Motor neuron (in vitro differentiated cells): ENCODE measurements around the gene HCN3. TPM values are rescaled to one million over a fixed set of nuclear protein-coding genes. Genes with fewer than 3 reads are reported as not detected.
"Not testable (repeated sequence)": the region's sequence is repeated elsewhere in the genome, so short reads cannot be mapped to it uniquely, and the experiment has no call there.

ENCODE experiments used
- ATAC-seq, 8 experiments: fragments of 200-7000 bp; cut with Tn5 transposase; replicated peaks in 6 of 8; 2 replicates each; pipeline ENCODE4 v1.8.0; 2021; ENCODE audit warnings: mild to moderate bottlenecking in 8 of 8, moderate library complexity in 8 of 8
- H3K27ac ChIP-seq, 2 donors: fragments of 250-450 bp; sonication (Bioruptor Pico); 2 replicates each; pipeline ENCODE4 v1.9.0; 2021; ENCODE audit warnings: antibody characterized with exemption in 2 of 2, mild to moderate bottlenecking in 2 of 2, moderate library complexity in 1 of 2
- H3K4me1 ChIP-seq, 2 donors: fragments of 250-450 bp; sonication (Bioruptor Pico); replicated peaks in 1 of 2; 2 replicates each; pipeline ENCODE4 v1.6.1; 2021; ENCODE audit warnings: antibody characterized with exemption in 2 of 2, mild to moderate bottlenecking in 2 of 2, moderate library complexity in 1 of 2
- H3K4me3 ChIP-seq, 5 donors: fragments of 250-450 bp; sonication (Bioruptor Pico); 2 replicates each; pipeline ENCODE4 v1.9.0; 2021; ENCODE audit warnings: antibody characterized with exemption in 5 of 5, mild to moderate bottlenecking in 5 of 5, moderate library complexity in 4 of 5
- WGBS, 10 experiments: fragments of 450-650 bp; shearing (Covaris generic); methylation state at CpG; one replicate each; pipeline ENCODE4 v1.0.0; 2022; 5-methylcytosine and 5-hydroxymethylcytosine counted together
- in situ Hi-C, 9 experiments: fragments of 400-800 bp; cut with MboI; loops; one replicate each; pipeline ENCODE4 v1.15.0; 2021; ENCODE audit warnings: low sequenced_read_pairs in 9 of 9, low pct_unique_long_range_greater_than_20kb in 2 of 9; ENCODE audit not compliant: unreplicated experiment in 9 of 9
- total RNA-seq, 8 experiments: library from RNA; unstranded; fragments of 300-600 nt; gene quantifications; 2 replicates each; pipeline versions ENCODE4 v1.2.3 to v1.2.4, GENCODE V29; 2022

The HCN3 gene
- total RNA-seq, 8 experiments from 2014 or later = 0.76 to 33.4 (median 12.1) TPM

- Histone ChIP-seq H3K27ac (peak overlapping the region; percentile 71 to 78), H3K4me1 (peaks cover 16 to 19% of the 10 kb centered on the region in 2 donors), H3K4me3 (peak overlapping the region; percentile 57 to 80 (median 72))
- in situ Hi-C loops = no loop called here
- ATAC-seq = peak; percentile 1 to 65 (median 53)
- WGBS, 10 experiments = 0 to 8% (median 1%) methylated on average over 2 to 20 of the region's 29 CpGs; no CpG with 5 or more reads in 5 of the 10 experiments
Measured at GRCh38 chr1:155277902-155278688, 832 bp downstream of the HCN3 start.

GRCh38 chr1:155278689-155279160, 1.5 kb downstream of the HCN3 start:
- peak overlapping the region; percentile 71 to 78 for H3K27ac ChIP-seq
- WGBS, 10 experiments = 0 to 100% (median 36%) methylated on average over 1 to 10 of the region's 10 CpGs; no CpG with 5 or more reads in 2 of the 10 experiments
- peak overlapping the region; percentile 57 to 80 (median 72) for H3K4me3 ChIP-seq
- peaks cover 15 to 18% of the 10 kb centered on the region in 2 donors for H3K4me1 ChIP-seq
- in situ Hi-C loops = no loop called here
- peak in 5 of 8 experiments; percentile 0 to 6 (median 2) for ATAC-seq

DNA sequence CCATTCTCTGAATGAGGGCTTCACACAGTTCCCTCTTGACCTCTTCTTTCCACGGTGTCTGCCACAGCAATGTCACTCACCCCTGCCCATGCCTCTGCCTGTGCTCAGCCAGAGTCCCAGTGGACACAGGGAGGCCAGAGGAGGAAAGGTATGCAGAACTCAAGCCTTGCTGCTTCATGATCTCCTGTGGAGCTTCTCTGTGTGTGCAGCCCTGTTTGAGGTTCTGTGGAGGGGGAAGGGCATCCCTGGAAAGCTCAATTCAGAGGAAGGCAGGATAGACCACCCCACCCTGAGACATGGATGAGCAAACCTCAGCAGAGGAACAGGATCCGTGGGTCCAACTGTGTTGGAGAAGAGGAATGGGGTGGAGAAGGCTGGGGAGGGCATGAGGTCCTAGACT, 2.0 kb downstream of the HCN3 start:
- H3K27ac ChIP-seq = peak overlapping the region; percentile 71 to 78
- peak overlapping the region; percentile 57 to 80 (median 72) for H3K4me3 ChIP-seq
- 0 to 100% (median 46%) methylated on average over 1 to 2 of the region's 2 CpGs; no CpG with 5 or more reads in 5 of the 10 experiments for WGBS, 10 experiments
- in situ Hi-C loops = no loop called here
- no peak for ATAC-seq
- peaks cover 12 to 15% of the 10 kb centered on the region in 2 donors for H3K4me1 ChIP-seq

DNA sequence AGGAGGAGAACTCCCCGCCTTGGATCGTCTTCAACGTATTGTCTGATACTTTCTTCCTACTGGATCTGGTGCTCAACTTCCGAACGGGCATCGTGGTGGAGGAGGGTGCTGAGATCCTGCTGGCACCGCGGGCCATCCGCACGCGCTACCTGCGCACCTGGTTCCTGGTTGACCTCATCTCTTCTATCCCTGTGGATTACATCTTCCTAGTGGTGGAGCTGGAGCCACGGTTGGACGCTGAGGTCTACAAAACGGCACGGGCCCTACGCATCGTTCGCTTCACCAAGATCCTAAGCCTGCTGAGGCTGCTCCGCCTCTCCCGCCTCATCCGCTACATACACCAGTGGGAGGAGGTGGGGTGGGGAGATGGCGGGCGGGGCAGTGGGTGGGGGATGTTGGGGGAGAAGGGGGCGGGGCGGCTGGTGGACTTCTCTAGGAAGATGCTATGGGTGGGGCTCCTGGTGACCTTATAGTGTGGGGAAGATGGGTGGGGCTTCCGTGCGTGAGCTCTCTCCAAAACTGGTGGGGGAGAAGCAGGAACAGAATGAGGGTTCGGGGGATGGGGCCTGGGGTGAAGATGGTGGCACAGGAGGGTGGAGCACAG, 5.3 kb downstream of the HCN3 start:
- H3K4me1 ChIP-seq = peaks cover 12 to 15% of the 10 kb centered on the region in 2 donors
- peak in 1 of 8 experiments; percentile 16 for ATAC-seq
- WGBS, 10 experiments = 60 to 100% (median 95%) methylated on average over 1 to 22 of the region's 29 CpGs; no CpG with 5 or more reads in 2 of the 10 experiments
- H3K27ac ChIP-seq = no peak overlapping the region
- H3K4me3 ChIP-seq = no peak overlapping the region
- in situ Hi-C loops = no loop called here

- Histone ChIP-seq H3K4me1 (peaks cover 4 to 6% of the 10 kb centered on the region in 2 donors), H3K4me3 (no peak overlapping the region), H3K27ac (no peak overlapping the region)
- 70 to 93% (median 90%) methylated on average over 2 to 7 of the region's 12 CpGs; no CpG with 5 or more reads in 3 of the 10 experiments for WGBS, 10 experiments
- no peak for ATAC-seq
- in situ Hi-C loops = no loop called here
Measured at GRCh38 chr1:155284476-155284875, 7.2 kb downstream of the HCN3 start.

- in situ Hi-C loops = no loop called here
- WGBS, 10 experiments = 33 to 96% (median 90%) methylated on average over 3 to 13 of the region's 14 CpGs; no CpG with 5 or more reads in 6 of the 10 experiments
- Histone ChIP-seq H3K27ac (no peak overlapping the region), H3K4me3 (no peak overlapping the region), H3K4me1 (peaks cover under 1% of the 10 kb centered on the region in 2 donors)
- peak in 1 of 8 experiments; percentile 4 for ATAC-seq
Measured at GRCh38 chr1:155285063-155285462, 7.8 kb downstream of the HCN3 start.

GRCh38 chr1:155285631-155286044, 8.4 kb downstream of the HCN3 start:
- peak in 1 of 8 experiments; percentile 11 for ATAC-seq
- no peak overlapping the region for H3K4me3 ChIP-seq
- H3K27ac ChIP-seq = no peak overlapping the region
- in situ Hi-C loops = no loop called here
- 60 to 100% (median 94%) methylated on average over 1 to 16 of the region's 18 CpGs; no CpG with 5 or more reads in 4 of the 10 experiments for WGBS, 10 experiments
- H3K4me1 ChIP-seq = no peaks in the 10 kb centered on the region

GRCh38 chr1:155286544-155286943, 9.3 kb downstream of the HCN3 start:
- ATAC-seq = no peak
- in situ Hi-C loops = no loop called here
- 72 to 100% (median 94%) methylated on average over 1 to 2 of the region's 2 CpGs; no CpG with 5 or more reads in 6 of the 10 experiments for WGBS, 10 experiments
- Histone ChIP-seq H3K27ac (no peak overlapping the region), H3K4me1 (no peaks in the 10 kb centered on the region), H3K4me3 (no peak overlapping the region)

DNA sequence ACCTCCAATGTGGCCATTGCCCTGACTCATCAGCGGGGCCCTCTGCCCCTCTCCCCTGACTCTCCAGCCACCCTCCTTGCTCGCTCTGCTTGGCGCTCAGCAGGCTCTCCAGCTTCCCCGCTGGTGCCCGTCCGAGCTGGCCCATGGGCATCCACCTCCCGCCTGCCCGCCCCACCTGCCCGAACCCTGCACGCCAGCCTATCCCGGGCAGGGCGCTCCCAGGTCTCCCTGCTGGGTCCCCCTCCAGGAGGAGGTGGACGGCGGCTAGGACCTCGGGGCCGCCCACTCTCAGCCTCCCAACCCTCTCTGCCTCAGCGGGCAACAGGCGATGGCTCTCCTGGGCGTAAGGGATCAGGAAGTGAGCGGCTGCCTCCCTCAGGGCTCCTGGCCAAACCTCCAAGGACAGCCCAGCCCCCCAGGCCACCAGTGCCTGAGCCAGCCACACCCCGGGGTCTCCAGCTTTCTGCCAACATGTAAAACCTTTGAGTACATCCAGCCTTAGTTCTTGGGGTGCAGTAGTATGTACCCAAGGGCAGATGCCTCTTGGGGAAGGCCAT, 10.8 kb downstream of the HCN3 start:
- 85 to 100% (median 87%) methylated on average over 1 to 7 of the region's 21 CpGs; no CpG with 5 or more reads in 7 of the 10 experiments for WGBS, 10 experiments
- no peaks in the 10 kb centered on the region for H3K4me1 ChIP-seq
- no peak overlapping the region for H3K4me3 ChIP-seq
- peak in 4 of 8 experiments; percentile 14 to 24 (median 22) for ATAC-seq
- in situ Hi-C loops = no loop called here
- no peak overlapping the region for H3K27ac ChIP-seq

DNA sequence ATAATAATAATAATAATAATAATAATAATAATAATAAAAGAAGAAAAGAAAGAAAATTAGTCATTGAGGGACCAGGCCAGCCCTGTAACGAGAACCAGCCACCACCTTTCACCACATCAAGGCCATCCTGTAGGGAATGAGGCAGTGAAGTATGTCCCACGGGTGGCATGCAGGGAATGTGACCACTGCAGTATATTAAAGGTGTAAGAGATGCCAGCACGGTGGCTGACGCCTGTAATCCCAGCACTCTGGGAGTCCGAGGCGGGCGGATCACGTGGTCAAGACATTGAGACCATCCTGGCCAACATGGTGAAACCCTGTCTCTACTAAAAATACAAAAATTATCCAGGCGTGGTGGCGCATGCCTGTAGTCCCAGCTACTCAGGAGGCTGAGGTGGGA, 13.7 kb downstream of the HCN3 start:
- not testable (repeated sequence) for ATAC-seq, H3K27ac ChIP-seq

GRCh38 chr1:155293086-155293749, 16.0 kb downstream of the HCN3 start:
- ATAC-seq = no peak
- WGBS, 10 experiments = 53 to 100% (median 80%) methylated on average over 1 to 10 of the region's 17 CpGs; no CpG with 5 or more reads in 4 of the 10 experiments
- peaks cover 18 to 21% of the 10 kb centered on the region in 2 donors for H3K4me1 ChIP-seq
- in situ Hi-C loops = no loop called here
- H3K27ac ChIP-seq = no peak overlapping the region
- H3K4me3 ChIP-seq = no peak overlapping the region

More for the DNA sequence above, 13.7 kb downstream of the HCN3 start:
- H3K4me1 ChIP-seq, H3K4me3 ChIP-seq, in situ Hi-C loops: not testable (repeated sequence)
- WGBS, 10 experiments = 53 to 100% (median 82%) methylated on average over 3 to 8 of the region's 10 CpGs; no CpG with 5 or more reads in 2 of the 10 experiments

GRCh38 chr1:155294520-155295182, 17.4 kb downstream of the HCN3 start:
- 42 to 88% (median 58%) methylated on average over 10 to 32 of the region's 46 CpGs; no CpG with 5 or more reads in 4 of the 10 experiments for WGBS, 10 experiments
- peaks cover 18 to 23% of the 10 kb centered on the region in 2 donors for H3K4me1 ChIP-seq
- no peak overlapping the region for H3K4me3 ChIP-seq
- peak in 2 of 8 experiments; percentile 13 to 19 for ATAC-seq
- H3K27ac ChIP-seq = no peak overlapping the region
- in situ Hi-C loops = no loop called here
